HL-60/S4 treated with phorbol 12-myristate 13-acetate at 8.2 ng/mL for 4 days and 3 days (cell line): ENCODE results near the gene AGBL4.

Experiments used
- in situ Hi-C: fragments of 300-500 bp; cut with MboI; formaldehyde crosslinking; loops from 2 replicates; pipeline ENCODE4 v1.15.0; 2022; ENCODE audit warnings: low sequenced_read_pairs

AGBL4 gene

GRCh38 chr1:48693674-48694320, 1330.0 kb downstream of the AGBL4 start:
- in situ Hi-C loops, result no loop called here

- in situ Hi-C loops, result no loop called here
Observed at GRCh38 chr1:48693180-48693579, 1330.6 kb downstream of the AGBL4 start.

DNA sequence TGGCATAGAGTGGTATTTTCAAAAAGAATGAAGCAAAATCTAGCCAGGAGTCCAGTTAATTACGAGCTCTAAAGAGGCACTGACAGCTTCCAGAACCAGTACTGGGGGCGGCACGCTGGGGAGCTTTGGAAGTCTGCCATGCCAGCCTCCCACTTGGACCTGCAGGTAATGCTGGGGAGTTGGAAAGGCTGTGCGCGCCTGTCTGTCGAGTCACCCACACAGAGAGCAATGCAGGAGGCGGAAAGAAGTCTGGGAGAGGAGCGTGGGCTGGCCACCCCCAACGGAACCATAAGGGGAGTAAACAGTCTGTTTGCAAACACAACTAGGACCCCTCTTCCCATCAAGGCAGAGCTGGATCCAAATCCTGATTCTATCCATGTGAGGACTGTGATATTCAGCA, 1331.5 kb downstream of the AGBL4 start:
- in situ Hi-C loops, result no loop called here

DNA sequence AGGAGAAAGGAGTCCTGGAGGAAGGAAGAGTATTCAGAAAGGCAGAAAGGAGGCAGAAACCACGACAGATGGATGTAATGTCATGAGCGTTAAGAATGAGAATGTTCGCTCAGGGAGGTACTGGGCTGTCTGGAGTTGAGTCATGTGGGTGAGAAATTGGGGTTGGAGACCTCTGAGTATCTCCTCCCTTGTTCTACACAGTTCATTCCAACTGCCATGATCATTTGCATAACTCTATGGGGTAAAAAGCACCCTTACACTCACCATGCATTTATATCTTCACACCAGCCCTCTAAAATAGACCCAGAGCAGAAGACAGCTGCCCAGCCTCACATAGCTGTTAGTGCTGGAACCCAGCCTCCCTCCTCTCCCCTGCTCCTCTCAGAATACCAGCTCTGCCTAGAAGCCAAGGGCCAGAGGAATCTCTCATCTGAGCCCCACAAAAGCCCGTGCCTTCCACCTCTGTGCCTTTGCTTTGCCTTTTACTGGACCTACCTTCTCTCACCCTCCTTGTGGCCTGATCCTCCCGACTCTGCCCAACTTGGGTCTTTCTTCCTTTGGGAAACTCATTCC, 1332.2 kb downstream of the AGBL4 start:
- in situ Hi-C loops, result no loop called here

DNA sequence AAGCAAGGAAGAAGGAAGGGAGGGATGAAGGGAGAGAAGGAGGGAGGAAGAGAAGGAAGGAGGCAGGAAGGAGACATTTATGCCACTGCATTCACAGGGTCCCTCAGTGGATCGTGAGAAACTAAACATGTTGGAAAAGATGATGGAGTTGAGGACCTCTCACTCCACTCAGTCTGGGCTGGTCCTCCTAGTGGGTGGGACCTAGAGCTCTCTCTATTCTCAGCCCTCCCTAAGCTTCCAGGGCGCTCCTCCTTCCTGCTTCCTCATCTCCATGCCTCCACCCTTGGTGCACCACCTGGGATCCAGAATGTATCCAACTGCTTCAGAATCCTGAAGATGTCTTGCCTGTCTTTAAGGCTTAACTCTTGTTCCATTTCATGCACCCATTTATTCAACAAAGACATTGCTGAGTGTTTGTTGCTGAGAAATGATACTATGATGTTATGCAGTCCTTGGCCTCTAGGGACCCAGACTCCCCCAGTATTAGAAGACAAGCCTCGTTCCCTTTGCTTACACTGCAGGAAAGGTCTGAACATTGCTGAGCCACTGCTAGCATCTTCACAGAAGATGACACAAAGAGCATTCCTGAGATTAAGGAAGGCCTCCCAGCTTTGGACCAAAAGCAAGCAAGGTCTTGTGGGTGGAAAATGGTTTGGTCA, 1335.5 kb downstream of the AGBL4 start:
- in situ Hi-C loops, result no loop called here

DNA sequence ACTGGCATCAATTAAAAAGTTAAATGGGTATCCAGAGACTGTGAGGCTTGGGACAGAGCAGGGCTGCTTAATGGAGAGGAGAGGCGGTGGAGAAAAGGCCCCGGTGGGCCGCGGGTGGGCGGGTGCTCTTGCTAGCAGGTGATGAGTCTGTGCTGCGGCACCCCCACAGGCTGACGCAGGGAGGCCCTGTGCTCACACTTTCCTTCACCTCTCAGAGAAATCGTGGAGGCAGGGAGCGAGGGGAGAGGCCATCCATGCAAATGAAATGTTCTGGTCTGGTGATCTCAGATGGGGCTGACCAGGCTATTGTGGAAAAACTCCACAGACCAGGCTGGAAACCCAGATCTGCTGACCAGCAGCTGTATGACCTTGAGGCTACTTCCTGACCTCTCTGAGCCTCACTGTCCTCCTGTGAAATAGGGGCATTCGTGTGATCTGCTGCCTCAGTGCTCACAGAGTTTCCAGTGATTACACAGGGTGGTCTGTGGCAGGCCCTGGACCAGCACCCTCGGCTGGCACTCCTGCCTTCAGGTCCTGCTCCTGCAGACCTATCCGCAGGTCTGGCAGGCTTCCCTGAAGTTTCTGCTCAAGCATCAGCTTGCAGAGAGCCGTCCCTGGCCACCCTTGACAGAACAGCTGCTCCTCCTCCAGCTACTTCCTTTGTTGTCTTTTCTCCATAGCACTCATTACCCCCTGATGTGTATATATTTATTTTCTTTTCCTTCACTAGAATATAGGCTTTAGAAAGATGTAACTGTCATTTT, 1336.3 kb downstream of the AGBL4 start:
- in situ Hi-C loops, result no loop called here

DNA sequence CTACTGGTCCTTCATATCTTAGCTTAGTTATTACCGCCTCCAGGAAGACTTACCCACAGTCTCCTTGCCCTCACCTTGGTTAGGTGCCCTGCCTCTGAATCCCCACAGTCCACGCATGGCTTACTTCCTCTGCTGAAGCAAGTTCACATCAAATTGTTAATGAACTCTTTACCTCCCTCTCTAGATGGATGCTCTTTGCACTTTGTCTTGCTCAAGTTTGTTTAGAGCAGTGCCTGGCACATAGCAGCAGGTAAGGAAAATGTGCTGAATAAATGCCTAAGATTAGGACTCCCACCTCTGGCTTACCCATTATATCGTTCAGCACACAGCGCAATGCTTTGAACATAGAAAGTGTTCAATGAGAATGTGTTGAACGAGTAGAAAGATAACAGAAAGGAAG, 1337.6 kb downstream of the AGBL4 start:
- in situ Hi-C loops, result no loop called here

DNA sequence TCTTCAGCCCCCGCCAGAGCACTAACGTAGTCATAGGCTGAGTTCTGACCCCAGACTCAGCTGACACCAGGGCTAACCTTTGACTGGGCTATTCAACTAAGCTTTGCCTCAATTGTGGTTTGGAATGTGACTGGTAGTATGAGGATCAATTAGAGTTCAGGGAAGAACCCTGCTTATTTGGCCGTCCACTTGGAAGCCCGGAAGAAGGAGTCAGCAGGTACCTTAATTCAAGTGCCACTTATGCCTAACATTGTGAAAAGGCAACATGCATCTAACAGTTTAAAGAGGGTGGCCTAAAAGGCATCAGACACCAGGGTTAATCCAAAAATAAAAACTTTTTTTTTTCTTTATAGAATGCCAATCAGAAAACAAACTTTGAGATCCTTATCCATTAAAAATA, 1339.4 kb downstream of the AGBL4 start:
- in situ Hi-C loops, result no loop called here

DNA sequence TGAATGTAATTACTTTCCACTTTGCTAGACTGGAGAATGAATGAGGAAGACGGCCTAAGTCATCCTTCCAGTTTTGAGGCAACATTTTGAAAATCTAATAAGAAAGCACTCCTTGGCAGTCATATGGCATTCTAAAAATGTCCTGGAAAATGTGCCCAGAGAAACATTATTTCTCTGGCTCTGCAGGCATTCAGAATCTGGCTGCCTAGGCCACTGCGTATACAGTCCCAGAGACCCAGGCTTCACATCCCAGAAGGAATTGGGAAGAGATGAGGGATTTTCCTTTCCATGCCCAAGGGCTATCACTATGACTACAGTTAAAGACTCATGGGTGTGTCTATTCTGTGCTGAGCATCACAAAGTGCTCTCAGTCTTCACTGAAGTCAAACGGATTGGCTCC, 1339.9 kb downstream of the AGBL4 start:
- in situ Hi-C loops, result no loop called here

GRCh38 chr1:48681476-48682305, 1342.1 kb downstream of the AGBL4 start:
- in situ Hi-C loops, result no loop called here

DNA sequence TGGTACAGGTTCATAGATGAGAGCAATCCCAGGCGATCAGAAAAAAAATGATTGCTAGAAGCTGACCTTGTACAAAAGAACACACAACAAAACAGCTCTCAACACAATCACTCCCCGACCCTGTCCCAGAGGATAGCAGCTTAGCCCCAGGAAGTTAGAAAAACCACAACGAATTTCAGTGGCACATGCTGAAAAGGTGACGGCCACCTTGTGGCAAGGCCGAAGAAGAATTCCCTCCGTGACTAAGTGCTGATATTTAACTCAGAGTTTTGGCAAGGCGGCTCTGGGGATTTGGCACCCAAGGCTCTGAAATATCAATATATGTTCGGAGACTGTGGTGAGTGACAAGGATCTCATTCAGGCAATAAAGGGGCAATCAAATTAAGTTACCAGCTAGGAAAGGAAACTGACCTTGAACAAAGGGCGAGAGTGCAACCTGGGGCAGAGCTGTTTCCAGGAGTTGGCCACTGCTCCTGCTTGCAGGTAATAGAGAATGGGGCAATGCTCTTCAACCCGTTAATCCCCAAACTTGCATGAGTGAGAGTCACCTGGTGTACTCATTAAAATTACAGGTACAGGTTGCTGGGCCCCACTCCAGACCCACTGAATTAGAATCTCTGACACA, 1343.2 kb downstream of the AGBL4 start:
- in situ Hi-C loops, result no loop called here

DNA sequence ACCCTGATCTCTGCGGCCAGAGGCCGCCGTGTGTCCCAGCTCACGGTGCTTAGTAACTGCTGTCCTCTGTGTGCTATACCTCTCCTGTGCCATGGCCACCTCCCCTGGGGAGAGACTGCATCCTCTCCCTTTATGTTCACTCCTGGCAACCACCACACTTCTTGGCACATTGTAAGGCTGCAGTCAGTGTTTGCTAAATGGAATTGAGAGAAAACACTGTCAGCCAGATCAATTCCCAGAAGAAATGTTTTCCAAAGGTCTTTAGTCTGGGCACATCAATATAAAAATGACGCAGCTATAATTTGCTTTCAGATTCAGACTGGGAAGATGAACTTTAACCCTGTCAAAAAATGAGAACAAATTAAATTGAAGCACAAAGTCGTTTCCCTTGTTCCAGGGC, 1343.9 kb downstream of the AGBL4 start:
- in situ Hi-C loops, result loop anchor here (10.0 kb wide), 1 partner anchor 135 kb away; no protein-coding TSS in a partner anchor

GRCh38 chr1:48678710-48679505, 1344.8 kb downstream of the AGBL4 start:
- in situ Hi-C loops, result loop anchor here (10.0 kb wide), 1 partner anchor 136 kb away; no protein-coding TSS in a partner anchor

GRCh38 chr1:48677306-48678287, 1346.2 kb downstream of the AGBL4 start:
- in situ Hi-C loops, result loop anchor here (10.0 kb wide), 1 partner anchor 137 kb away; no protein-coding TSS in a partner anchor

- in situ Hi-C loops, result loop anchor here (10.0 kb wide), 1 partner anchor 138 kb away; no protein-coding TSS in a partner anchor
Observed at GRCh38 chr1:48676822-48677221, 1346.9 kb downstream of the AGBL4 start.

DNA sequence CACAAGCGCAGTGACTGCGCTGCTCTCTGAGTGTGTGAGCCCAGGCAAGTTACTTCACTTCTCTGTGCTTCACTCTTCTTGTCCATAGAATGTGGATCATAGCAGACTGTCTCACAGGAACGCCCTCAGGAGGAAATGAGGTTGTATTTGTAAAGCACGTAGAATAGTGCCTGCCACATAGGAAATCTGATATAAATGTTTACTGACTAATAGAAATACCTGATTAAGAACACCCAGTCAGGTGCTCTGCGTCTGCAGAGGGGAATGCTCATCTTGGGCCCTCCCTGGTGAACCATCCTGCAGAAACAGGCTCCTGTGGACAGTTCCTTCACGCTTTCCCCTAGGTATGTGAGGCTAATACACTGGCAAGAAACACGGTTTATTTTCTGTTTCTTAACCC, 1347.4 kb downstream of the AGBL4 start:
- in situ Hi-C loops, result loop anchor here (10.0 kb wide), 1 partner anchor 138 kb away; no protein-coding TSS in a partner anchor

DNA sequence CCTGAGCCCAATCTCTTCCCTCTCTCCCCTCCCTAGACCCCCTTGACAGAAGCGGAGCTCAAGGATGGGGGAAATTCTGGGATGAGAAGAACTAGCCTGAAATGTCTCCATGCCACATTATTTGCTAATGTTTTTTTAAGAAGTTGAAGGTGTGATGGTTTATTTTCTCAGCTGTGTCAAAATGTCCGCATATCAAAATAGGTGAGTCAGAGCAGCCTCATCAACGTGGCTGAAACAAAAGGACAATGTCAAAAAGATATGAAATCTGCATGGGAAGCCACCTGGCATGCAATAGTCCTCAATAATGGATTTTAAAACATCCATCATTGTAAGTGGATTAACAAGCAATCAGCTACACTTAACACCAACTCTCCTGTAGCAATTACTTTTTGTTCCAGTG, 1348.5 kb downstream of the AGBL4 start:
- in situ Hi-C loops, result loop anchor here (10.0 kb wide), 1 partner anchor 140 kb away; no protein-coding TSS in a partner anchor

GRCh38 chr1:48674641-48675040, 1349.1 kb downstream of the AGBL4 start:
- in situ Hi-C loops, result loop anchor here (10.0 kb wide), 1 partner anchor 140 kb away; no protein-coding TSS in a partner anchor
